Psoas muscle (tissue), 8 donors: ENCODE data around the gene SGF29. TPM values are rescaled to one million over a fixed set of nuclear protein-coding genes. Genes with fewer than 3 reads are reported as not detected.
A peak's percentile ranks its signal among the peaks of the same experiment; 100 is the strongest.
"Not testable (repeated sequence)": the region's sequence is repeated elsewhere in the genome, so short reads cannot be mapped to it uniquely, and the experiment has no call there.

ENCODE experiments used
- ATAC-seq, 4 donors: fragments of 200-7000 bp; cut with Tn5 transposase; one replicate each; pipeline ENCODE4 v1.9.1; 2020; ENCODE audit warnings: moderate library complexity in 3 of 4, mild to moderate bottlenecking in 2 of 4
- DNase-seq, 2 donors: peaks; one replicate each; pipeline ENCODE4 v3.0.0-alpha.2; 2020
- H3K27ac ChIP-seq: fragments of 200-600 bp; one replicate; pipeline ENCODE4 v1.8.0; 2022
- H3K27me3 ChIP-seq, 3 donors: fragments of 200-600 bp in 1 of 3; one replicate each; pipeline versions ENCODE4 v1.6.1 to v1.8.0; 2013 to 2022; ENCODE audit warnings: low read length in 2 of 3, mild to moderate bottlenecking in 2 of 3, moderate library complexity in 1 of 3; ENCODE audit not compliant: insufficient read depth in 3 of 3
- H3K36me3 ChIP-seq, 2 donors: fragments of 200-600 bp in 1 of 2; one replicate each; pipeline versions ENCODE4 v1.6.1 to v1.8.0; 2013 to 2022; ENCODE audit warnings: low read depth in 1 of 2, mild to moderate bottlenecking in 1 of 2, moderate library complexity in 1 of 2; ENCODE audit not compliant: insufficient read depth in 1 of 2
- H3K4me1 ChIP-seq: fragments of 200-600 bp; one replicate; pipeline ENCODE4 v1.8.0; 2022
- H3K4me3 ChIP-seq: fragments of 200-600 bp; one replicate; pipeline ENCODE4 v1.8.0; 2022; ENCODE audit warnings: mild to moderate bottlenecking
- H3K9me3 ChIP-seq: fragments of 200-600 bp; one replicate; pipeline ENCODE4 v1.8.0; 2022
- CTCF ChIP-seq: fragments of 200-600 bp; IDR thresholded peaks from one replicate; pipeline ENCODE4 v1.8.0; 2022; ENCODE audit warnings: antibody characterized with exemption
- WGBS, 3 donors: extraction: QIAGEN DNeasy Blood & Tissue Kit; methylation state at CpG; one replicate each; pipeline versions ENCODE4 v1.1.6 to v1.1.7; 2013; 5-methylcytosine and 5-hydroxymethylcytosine counted together
- intact Hi-C, 2 donors: fragments of 100-400 bp; cut with DNase I; formaldehyde crosslinking; loops; one replicate each; pipeline versions ENCODE4 v1.11.0 to v1.14.2; 2022
- polyA plus RNA-seq, 3 donors: library from polyadenylated mRNA; stranded (reverse); fragments of 200-250 nt; gene quantifications; one replicate each; pipeline ENCODE4 v1.2.3, GENCODE V29; 2013
- total RNA-seq, 4 donors: library from RNA; stranded (reverse); fragmentation: NEBNext Ultra II Directional in 2 of 4; extraction: Animal tissue kit (Norgen Biotek cat#: 25700) in 2 of 4; gene quantifications; one replicate each; pipeline versions ENCODE4 v1.2.1 to v1.2.4, GENCODE V29; 2021 to 2023
- donor health status: healthy with polysubstance abuse.
- donor health status: DM: no; HTN: no; CAD: no; lungs with moderate emphysema.
- donor health status: Bipolar disorder and iron deficiency.
- donor health status: healthy.
- donor health status: DM: yes; HTN: yes; CAD: no.
- donor health status: DM: no; HTN: no; CAD: no.
- donor health status: DM: no; HTN: no; CAD: no.
- donor health status: DM: yes; HTN: yes; CAD: no.

SGF29 gene
- total and polyA plus RNA-seq, 7 donors = 20.5 to 48.3 (median 28.0) TPM

GRCh38 chr16:28607116-28607623 lies 53.5 kb downstream of the SGF29 start:
- intact Hi-C loops = loop anchor here in 1 of 2 donors (5.0 kb wide), 1 partner anchor 35 kb away; no protein-coding TSS in a partner anchor
- Histone ChIP-seq H3K27me3 (no peaks in the 10 kb centered on the region), H3K9me3 (no peaks in the 10 kb centered on the region), H3K4me1 (peaks cover 10% of the 10 kb centered on the region), H3K36me3 (peaks cover 0 to 9% of the 10 kb centered on the region in 2 donors), H3K4me3 (no peak overlapping the region), H3K27ac (no peak overlapping the region)
- ATAC-seq (no peak), DNase-seq (no peak)
- TF ChIP-seq CTCF = no peak
- WGBS, 3 donors = 95 to 98% (median 95%) methylated on average over 9 of the region's 9 CpGs

- H3K27ac ChIP-seq, H3K36me3 ChIP-seq, H3K4me3 ChIP-seq, H3K9me3 ChIP-seq, DNase-seq, H3K27me3 ChIP-seq, ATAC-seq, H3K4me1 ChIP-seq: not testable (repeated sequence)
- WGBS, 3 donors = 90 to 97% (median 95%) methylated on average over 8 to 10 of the region's 10 CpGs
- intact Hi-C loops = loop anchor here in 1 of 2 donors (5.0 kb wide), 1 partner anchor 36 kb away; no protein-coding TSS in a partner anchor
Measured at GRCh38 chr16:28607681-28608495, 54.2 kb downstream of the SGF29 start.

- not testable (repeated sequence) for H3K4me1 ChIP-seq, H3K9me3 ChIP-seq, H3K27me3 ChIP-seq, H3K36me3 ChIP-seq, ATAC-seq, H3K27ac ChIP-seq, DNase-seq, H3K4me3 ChIP-seq
- 94 to 100% (median 99%) methylated on average over 4 to 6 of the region's 7 CpGs for WGBS, 3 donors
- intact Hi-C loops = loop anchor here in 1 of 2 donors (5.0 kb wide), 1 partner anchor 36 kb away; no protein-coding TSS in a partner anchor
Measured at GRCh38 chr16:28608496-28608808, 54.7 kb downstream of the SGF29 start.

GRCh38 chr16:28608867-28609596 lies 55.3 kb downstream of the SGF29 start:
- 76 to 78% (median 76%) methylated on average over 10 to 11 of the region's 11 CpGs for WGBS, 3 donors
- not testable (repeated sequence) for H3K27me3 ChIP-seq, H3K4me1 ChIP-seq, H3K9me3 ChIP-seq, H3K27ac ChIP-seq, H3K36me3 ChIP-seq
- DNase-seq = peak; percentile 37 to 74
- peak overlapping the region; percentile 52 for H3K4me3 ChIP-seq
- peak in 2 of 4 donors; percentile 3 to 39 for ATAC-seq
- intact Hi-C loops = loop anchor here in 1 of 2 donors (5.0 kb wide), 1 partner anchor 37 kb away; no protein-coding TSS in a partner anchor

GRCh38 chr16:28609631-28610594 lies 56.2 kb downstream of the SGF29 start, which contains the start of gene SULT1A1:
Gene SULT1A1, minus strand, starts transcription at chr16:28610044. Its CDS starts 1,189 bp downstream, at chr16:28608855.
- Histone ChIP-seq H3K36me3 (peaks cover 0 to 9% of the 10 kb centered on the region in 2 donors), H3K27me3 (no peaks in the 10 kb centered on the region), H3K4me1 (peaks cover 10% of the 10 kb centered on the region), H3K4me3 (peak within 1 kb of the TSS; percentile 52), H3K9me3 (no peaks in the 10 kb centered on the region), H3K27ac (no peak within 1 kb of the TSS)
- ATAC-seq = peak; percentile 55 to 78 (median 60)
- peak; percentile 41 to 79 for DNase-seq
- no peak for TF ChIP-seq CTCF
- intact Hi-C loops = loop anchor here in 1 of 2 donors (5.0 kb wide), 1 partner anchor 38 kb away; no protein-coding TSS in a partner anchor
- WGBS, 3 donors = 20 to 31% (median 27%) methylated on average over 11 of the region's 11 CpGs
